Measurements from ENCODE around the gene USF2.

USF2 gene

DNA sequence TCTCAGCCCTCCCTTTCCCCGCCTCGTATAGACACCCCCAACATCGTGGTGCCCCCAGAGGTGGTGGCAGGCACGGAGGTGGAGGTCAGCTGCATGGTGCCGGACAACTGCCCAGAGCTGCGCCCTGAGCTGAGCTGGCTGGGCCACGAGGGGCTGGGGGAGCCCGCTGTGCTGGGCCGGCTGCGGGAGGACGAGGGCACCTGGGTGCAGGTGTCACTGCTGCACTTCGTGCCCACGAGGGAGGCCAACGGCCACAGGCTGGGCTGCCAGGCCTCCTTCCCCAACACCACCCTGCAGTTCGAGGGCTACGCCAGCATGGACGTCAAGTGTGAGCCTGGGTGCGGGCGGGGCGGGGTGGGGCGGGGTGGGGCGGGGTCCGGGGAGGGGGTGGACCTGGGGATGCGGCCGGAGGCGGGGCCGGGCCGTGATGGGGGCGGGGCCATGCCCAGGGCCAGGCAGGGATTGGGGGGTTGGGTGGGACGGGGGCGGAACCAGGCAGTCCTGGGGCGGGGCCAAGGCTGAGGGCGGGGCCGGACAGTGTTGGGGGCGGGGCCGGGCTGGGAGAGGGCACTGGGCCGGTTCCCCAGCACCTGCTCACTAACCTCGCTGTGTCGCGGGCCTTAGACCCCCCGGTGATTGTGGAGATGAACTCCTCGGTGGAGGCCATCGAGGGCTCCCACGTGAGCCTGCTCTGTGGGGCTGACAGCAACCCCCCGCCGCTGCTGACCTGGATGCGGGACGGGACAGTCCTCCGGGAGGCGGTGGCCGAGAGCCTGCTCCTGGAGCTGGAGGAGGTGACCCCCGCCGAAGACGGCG lies 31.0 kb downstream of the USF2 start:
- DNase-seq (ENCODE audit: low read depth), result no peak

DNA sequence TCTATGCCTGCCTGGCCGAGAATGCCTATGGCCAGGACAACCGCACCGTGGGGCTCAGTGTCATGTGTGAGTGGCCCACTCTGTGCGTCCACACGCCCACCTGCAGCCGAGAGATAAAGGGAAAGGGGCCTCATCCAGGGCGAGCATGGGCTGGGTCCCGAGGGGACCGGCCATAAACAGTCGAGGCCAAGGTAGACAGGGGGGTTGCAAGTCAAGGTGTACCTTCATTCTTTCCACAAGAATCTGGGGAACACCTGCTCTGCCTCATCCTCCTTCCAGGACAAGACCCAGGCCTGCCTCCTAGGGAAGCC lies 31.5 kb downstream of the USF2 start:
- no peak for DNase-seq (ENCODE audit: low read depth)

DNA sequence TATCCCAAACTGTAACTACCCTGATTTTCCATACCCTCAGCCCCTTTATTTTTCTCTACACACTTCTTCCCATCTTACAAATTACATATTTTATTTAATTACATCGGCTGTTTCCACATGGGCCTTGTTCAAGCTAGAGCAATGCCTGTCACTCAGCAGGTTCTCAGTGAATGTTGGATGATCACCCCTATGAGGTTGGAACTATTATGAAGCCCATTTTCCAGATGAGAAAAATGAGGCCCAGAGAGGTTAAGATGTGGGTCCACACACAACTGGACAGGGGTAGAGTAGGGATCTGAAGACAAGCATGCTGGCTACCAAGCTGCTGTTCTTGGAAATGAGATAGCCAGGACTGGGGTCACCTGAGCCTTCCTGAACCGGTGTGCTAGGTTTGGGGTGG lies 33.2 kb downstream of the USF2 start:
- no peak for DNase-seq (ENCODE audit: low read depth)

DNA sequence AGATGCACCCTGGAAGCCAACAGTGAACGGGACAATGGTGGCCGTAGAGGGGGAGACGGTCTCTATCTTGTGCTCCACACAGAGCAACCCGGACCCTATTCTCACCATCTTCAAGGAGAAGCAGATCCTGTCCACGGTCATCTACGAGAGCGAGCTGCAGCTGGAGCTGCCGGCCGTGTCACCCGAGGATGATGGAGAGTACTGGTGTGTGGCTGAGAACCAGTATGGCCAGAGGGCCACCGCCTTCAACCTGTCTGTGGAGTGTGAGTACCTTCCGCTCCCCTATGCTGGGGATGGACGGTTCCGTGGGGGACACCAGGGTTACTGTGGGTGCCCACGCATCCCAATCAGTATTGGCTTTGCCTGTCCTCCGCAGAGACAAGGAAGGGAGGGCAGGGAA lies 33.7 kb downstream of the USF2 start:
- DNase-seq (ENCODE audit: low read depth), result no peak

DNA sequence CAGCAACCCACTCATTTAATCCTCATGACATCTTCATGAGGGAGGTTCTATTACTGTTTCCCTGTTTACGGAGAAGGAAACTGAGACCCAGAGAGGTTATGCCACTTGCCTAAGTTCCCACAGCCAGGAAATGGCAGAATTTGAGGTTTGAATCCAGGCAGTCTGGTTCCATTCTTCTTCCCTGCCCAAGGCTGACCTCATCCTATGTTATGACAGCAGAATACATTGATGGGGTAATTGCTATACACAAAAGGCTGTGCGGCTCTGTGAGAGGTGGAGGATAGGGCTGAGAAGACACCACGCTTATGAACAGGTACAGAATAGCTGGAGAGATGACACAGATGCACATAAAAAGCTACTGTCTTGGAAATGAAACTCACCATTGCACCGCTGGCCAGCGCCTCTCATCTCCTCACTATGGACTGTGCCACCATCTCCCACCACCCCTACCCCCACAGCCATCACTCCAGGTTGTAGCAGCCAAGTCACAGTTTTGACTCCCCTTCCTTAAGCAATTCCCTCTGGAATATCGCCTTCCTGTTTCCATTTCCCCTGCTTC lies 34.7 kb downstream of the USF2 start:
- DNase-seq (ENCODE audit: low read depth), result no peak

DNA sequence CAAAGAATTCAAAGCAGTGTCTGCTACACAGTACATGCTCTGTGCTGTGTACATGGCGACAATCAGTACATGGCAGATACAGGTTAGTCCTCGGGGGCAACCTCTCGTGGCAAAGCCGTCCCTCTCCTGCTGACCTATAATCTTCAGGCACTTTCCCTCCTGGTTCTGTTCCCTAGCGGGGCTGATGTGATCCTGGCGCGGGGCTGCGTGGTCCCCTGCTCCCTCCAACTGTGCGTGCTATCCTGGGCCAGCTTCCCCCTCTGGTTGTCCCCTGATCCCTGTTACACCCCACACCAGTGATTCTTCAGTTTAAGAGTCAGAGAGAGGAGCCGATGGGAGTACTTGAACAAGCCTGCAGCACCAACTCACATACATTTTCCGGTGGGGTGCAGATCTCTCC lies 35.3 kb downstream of the USF2 start:
- no peak for DNase-seq (ENCODE audit: low read depth)

GRCh38 chr19:35305181-35305580 lies 36.4 kb downstream of the USF2 start:
- no peak for DNase-seq (ENCODE audit: low read depth)

DNA sequence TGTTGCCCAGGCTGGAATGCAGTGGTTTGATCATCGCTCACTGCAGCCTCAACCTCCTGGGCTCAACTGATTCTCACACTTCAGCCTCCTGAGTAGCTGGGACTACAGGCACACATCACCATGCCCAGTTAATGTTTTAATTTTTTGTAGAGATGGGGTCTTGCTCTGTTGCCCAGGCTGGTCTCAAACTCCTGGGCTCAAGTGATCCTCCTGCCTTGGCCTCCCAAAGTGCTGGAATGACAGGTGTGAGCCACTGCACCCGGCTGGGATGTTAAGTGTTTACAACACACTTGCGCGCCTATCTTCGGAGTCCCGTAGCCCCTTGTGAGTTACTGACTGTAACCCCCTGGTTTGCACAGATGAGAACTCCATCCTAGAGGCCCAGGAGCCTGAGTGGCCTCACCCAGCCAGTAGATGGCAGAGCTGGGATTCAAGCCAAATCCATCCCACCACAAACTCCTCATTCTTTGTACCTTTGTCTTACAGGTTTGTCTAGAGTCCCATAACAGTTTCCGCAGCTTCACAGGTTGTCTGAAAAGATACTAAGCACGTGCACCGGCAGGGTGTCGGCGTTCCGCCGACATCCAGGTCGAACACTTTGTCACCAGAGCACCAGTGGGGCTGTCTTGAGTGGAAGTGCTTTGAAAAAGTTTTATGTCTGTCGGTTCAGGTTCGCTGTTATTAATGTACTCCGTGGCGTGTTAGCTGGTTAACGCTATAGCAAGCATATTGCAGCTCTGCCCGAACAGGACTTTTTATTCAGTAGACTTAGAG lies 37.9 kb downstream of the USF2 start:
- DNase-seq (ENCODE audit: low read depth), result no peak

DNA sequence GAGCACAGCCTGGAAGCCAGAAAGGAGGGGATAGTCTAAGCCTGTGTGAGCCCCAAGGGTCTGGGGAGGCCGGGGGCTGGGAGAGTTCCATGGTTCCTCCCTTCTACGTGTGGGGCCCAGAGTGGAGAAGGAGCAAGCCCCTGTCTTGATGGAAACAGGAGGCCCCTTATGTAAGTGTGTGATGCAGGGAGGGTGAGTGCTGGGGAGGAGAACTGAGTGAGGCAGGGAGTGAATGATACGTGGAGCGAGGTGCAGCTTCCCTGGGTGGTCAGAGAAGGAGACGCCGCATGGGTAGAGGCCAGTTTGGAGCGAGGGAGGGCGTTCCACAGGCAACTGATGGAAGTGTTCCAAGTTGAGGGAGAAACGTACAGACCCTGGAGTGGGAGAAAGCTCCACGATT lies 39.2 kb downstream of the USF2 start:
- no peak for DNase-seq (ENCODE audit: low read depth)

DNA sequence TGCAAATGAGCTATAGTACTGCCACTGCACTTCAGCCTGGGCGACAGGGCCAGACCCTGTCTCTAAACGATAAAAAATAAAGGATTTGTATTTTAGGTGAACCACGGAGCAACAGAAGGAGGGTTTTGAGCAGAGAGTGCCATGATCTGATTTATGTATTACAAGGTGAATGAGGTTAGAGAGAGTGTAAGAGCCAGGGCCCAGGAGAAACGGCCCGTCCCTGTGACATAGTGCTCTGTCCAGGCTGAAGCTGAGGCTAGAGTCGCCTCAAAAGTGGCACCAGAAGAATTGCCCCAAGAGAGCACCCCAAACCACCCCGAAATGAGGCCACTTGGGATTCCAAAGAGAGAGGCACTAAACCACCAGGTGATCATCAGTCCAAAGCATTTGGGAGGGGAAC lies 40.1 kb downstream of the USF2 start:
- DNase-seq (ENCODE audit: low read depth), result no peak

- DNase-seq (ENCODE audit: low read depth), result no peak
Observed at GRCh38 chr19:35309481-35310279, 40.9 kb downstream of the USF2 start.

GRCh38 chr19:35310331-35310730 lies 41.6 kb downstream of the USF2 start:
- DNase-seq (ENCODE audit: low read depth), result no peak

GRCh38 chr19:35310811-35311465 lies 42.2 kb downstream of the USF2 start:
- DNase-seq (ENCODE audit: low read depth), result no peak

- no peak for DNase-seq (ENCODE audit: low read depth)
Observed at GRCh38 chr19:35311901-35312665, 43.3 kb downstream of the USF2 start.

DNA sequence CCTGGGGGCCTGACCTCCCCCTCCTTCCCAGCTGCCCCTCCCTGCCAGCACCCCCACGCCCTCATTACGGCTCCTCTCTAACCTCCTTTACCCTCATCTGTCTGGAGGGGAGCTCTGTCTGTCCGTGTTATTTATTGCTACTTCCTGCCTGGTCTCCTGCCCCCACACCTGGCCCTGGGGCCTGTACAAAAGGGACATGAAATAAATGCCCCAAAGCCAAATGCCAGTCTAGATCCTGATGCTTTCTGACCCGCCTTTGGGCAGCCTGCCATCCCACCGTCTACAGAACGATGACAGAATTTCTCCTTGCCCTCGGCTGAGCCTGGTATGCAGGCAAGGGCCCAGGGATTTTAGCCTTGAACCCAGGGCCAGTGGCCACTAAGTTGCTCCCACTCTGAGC lies 44.8 kb downstream of the USF2 start:
- DNase-seq (ENCODE audit: low read depth), result no peak

DNA sequence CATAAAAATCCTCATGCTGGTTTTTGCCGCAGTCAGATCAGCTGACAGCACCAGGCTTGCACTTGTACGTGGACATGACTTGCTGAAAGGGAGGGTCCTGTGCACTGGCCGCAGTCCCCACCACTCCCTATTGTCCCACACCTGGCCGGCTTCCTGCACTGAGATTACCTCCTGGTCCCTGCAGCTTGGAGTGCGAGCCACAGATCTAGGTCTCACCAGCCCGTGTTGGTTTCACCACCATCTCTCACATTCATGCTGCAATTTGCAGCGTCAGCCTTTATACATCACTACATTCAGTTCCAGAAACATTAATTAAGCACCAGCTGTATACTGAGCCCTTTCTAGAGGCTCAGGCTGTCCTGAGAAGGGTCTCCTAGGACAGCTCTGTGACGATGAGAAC lies 45.3 kb downstream of the USF2 start:
- DNase-seq (ENCODE audit: low read depth), result no peak

DNA sequence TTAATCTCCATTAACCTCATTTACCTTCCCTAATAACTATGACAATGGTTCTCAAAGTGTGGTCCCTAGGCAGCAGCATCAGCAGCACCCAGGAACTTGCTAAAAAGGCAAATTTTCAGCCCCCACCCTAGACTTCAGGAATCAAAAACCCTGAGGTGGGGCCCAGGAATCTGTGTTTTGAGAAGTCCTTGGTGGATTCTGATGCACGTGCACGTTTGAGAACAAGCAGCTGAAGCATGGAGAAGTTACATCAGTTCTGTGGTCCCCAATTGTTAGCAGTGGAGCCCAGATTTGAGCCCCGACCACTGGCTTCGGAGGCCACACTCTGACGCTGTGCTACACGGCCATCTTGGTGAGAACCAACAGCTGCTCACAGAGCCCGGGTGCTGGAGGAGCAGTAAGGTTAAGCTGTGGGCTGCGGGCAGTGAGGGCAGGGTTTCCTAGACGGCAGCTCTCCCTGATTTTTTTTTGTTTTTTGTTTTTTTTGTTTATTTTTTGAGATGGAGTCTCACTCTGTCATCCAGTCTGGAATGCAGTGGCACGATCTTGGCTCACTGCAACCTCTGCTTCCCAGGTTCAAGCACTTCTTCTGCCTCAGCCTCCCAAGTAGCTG lies 46.2 kb downstream of the USF2 start:
- DNase-seq (ENCODE audit: low read depth), result no peak

GRCh38 chr19:35315883-35316282 lies 47.1 kb downstream of the USF2 start:
- no peak for DNase-seq (ENCODE audit: low read depth)

GRCh38 chr19:35316560-35316959 lies 47.8 kb downstream of the USF2 start:
- no peak for DNase-seq (ENCODE audit: low read depth)

DNA sequence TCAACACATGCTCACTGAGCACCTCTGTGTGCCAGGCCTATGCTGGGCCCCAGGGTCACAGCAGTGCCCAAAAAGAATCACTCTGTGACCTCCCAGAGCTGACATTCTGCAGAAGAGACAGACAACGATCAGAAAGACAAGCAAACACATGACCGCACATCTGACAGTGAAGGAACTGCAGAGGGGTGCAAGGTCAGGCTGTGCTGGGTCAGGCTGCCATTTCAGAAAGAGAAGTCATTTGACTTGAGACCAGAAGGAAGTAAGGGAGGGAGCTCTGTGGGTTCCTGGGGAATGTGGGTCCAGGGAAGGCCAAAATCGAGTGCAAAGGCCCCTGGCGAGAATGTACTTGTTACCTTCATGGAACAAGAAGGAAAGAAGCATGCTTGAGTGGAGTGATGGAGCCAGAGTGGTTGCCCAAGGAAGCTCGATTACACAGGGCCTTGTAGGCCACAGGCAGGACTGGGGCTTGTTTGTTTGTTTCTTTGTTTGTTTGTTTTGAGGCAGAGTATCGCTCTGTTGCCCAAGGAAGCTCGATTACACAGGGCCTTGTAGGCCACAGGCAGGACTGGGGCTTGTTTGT lies 48.8 kb downstream of the USF2 start:
- no peak for DNase-seq (ENCODE audit: low read depth)
